Kidney tubule cell (primary cell): Measurements from ENCODE around the gene SIPA1.
A peak's percentile ranks its signal among the peaks of the same experiment; 100 is the strongest.

ENCODE experiments used
- DNase-seq: peaks from one replicate; pipeline ENCODE4 v3.0.0-alpha.2; 2018; ENCODE audit warnings: low spot score

The SIPA1 gene

DNA sequence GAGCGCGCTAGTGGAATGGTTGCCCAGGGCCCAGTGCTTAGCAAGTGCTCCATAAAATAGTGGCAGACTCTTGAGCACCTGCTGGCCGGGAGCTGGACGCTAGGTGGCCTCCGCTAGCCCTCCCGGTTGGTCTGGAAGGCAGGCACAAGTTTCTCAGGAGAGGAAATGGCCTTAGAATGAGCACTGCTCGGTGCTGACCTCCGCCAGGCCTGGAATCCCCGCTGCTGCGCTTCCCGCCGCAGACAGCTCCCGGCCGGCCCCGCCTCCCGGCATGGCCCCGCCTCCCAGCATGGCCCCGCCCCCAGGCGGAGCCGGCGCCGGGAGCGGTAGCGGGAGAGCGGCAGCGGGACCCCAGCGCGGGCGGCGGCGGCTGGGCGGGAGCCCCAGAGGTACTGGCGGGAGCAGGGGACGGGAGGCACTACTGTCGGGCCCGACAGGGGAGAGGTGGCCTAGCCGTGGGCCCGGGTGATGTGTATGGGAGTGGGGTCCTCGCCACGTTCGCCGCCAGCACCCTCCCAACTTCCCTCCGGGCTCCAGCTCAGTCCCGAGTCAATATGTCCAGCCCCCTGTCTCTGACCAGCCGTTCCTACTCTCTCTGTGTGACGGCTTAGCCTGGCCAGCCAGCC is at the start of gene SIPA1:
Gene SIPA1 (plus strand): TSS at position 308 of the 626 bp plus-strand sequence. CDS start 2,821 bp downstream, outside the sequence.
- DNase-seq, result peak; percentile 95

- peak; percentile 60 for DNase-seq
Measured at GRCh38 chr11:65588199-65589054, 49.5 kb upstream of the SIPA1 start.

DNA sequence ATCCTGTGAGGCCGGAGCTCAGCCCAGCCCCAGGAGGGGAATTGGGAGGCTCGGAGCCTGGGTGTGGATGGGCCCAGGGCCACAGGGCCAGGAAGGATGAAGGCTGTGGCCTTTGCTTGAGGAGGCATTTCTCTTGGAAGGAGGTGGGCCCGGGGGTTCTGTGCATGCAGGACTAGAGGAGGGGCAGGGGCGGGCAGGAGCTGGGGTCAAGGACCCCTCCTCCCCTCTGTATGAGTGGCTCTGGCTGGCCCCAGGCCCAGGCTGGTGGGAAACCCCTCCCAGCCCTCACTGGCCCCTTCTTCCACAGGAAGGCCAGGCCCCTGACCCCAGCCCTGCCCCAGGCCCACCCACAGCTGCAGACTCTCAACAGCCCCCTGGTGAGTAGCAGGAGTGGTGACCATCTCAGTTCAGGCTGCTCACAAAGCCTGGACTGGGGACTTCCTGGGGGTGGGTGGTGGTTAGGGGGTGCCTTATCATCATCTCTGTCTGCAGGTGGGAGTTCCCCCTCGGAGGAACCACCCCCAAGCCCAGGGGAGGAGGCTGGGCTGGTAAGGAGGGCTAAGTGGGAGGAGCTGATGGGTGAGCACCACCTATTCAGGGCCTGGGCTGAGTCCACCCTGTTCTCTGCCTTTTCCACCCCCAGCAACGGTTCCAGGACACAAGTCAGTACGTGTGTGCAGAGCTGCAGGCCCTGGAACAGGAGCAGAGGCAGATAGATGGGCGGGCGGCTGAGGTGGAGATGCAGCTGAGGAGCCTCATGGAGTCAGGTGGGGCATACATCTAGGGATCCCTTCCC is 48.3 kb upstream of the SIPA1 start:
- DNase-seq, result no peak

DNA sequence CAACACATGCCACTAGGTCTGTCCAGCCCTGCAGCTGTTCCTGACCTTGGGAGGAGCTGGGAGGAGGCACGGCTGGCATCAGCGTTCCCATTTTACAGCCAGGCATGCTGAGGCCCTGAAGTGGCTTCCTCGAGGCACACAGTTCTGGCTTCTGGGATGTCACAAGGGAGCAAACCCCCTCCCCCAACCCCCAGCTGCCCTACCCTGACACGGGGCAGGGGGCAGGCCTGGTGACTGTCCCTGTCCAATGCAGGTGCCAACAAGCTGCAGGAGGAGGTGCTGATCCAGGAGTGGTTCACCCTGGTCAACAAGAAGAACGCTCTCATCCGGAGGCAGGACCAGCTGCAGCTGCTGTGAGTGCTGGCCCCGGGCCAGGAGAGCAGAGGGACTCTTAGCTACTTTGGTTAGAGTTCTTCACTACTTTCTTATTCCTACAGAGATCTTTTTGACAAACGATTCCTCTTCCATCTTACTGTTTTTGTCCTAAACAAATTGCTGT is 47.6 kb upstream of the SIPA1 start:
- DNase-seq, result no peak

DNA sequence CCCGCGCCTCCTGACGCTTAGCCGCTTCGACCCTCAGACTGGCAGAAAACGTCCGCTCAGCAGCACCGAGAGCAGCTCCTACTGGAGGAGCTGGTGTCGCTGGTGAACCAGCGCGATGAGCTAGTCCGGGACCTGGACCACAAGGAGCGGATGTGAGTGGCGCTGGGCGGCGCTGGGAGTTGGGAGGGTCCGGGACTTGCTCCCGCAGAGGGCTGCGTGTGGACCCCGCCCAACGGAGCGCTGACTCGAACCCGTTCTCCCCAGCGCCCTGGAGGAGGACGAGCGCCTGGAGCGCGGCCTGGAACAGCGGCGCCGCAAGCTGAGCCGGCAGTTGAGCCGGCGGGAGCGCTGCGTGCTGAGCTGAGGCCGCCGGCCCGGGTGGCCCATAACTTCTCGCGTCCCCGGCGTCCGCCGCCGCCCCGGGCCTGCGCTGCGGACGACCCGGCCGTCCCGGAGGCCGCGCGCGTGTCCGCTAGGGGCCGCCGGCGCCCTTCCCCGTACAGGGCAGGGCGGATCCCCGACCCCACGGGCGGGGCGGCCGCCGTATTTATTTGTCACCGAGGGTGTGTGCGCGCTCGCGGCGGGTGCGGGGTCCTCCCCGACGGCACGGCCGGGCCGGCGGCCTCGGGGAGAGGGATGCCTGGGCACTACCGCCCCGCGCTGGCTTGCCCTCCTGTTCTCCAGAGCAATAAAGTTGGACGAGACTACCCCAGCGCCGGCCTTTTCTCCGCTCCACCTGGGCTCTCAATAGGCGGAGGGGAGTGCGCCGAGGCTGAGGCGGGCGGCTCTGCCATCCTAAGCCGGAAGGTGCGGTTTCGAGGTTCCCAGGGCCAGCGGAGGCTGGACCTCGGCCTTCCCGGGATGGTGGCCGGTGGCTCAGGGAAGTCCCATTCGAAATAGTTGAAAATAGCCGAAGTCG is 45.7 kb upstream of the SIPA1 start:
- DNase-seq, result peak; percentile 73

DNA sequence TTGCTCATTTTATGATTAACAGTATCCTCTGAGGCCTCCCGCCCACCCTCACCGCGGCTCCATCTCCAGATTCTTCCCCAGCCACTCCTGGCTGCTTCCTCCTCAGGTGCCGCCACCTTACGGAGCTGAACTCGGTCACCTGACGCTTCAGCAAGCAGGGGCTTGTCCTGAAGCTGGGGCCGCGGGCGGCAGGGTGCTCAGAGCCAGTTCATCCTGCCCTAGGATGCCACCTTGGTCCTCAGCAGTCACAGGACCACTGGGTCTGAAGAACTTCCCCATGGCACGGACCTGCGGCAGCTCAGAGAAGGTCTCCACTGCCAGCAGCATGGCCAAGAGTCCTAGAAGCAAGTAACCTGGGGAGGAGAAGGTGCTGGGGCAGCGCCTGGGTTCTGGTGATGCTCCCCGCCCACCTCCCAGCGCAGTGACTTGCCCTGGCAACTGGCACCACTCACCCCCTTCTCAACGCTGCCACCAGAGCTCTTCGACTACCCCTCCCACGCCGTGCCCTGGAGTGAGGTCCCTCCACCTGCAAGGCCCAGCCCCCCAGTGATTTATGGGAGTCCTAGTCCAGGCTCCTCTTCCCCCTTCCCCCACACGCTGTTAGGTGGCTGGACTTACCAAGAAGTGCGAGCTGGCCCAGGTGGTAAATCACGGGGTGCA is 44.9 kb upstream of the SIPA1 start:
- no peak for DNase-seq

GRCh38 chr11:65593518-65594414 is 44.1 kb upstream of the SIPA1 start:
- DNase-seq, result no peak

GRCh38 chr11:65595131-65595530 is 42.8 kb upstream of the SIPA1 start:
- no peak for DNase-seq

DNA sequence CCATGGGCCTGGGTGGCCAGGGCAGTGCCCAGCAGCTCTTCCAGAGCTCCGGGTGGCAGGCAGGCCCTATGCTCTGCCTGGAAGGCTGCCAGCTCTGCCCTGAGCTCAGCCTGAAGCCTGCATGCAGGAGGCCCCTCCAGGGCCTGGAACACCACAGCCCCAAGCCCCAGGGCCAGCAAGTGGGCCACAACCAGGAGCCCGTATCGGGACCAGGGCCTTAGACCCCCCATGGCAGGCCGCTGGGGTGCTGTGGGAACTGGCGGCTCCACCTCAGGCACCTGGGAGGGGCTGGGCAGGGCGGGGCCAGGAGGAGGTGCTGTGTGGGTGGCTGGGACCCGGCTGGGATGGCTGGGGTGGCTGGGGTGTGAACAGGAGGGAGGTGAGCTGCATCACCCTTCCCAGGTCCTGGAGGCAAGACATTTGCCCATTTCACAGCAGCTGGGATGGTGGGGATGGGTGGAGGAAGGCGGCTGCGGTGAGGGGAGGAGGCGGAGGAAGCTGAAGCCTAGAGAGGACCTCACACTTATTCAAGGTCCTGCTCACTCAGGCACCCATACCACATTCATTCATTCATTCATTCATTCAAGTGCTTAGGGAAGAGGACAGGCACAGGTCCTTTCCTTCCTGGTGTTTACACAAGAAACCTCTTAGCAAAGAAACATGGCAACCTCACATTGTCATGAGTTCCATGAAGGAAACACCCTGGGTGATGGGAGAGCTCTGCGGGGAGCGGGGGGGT is 42.2 kb upstream of the SIPA1 start, which contains the start of gene KCNK7:
Gene KCNK7 (minus strand): TSS at position 258 of the 739 bp plus-strand sequence. CDS start 28 bp downstream, at position 230.
- no peak for DNase-seq

GRCh38 chr11:65596520-65596919 is 41.4 kb upstream of the SIPA1 start:
- DNase-seq, result no peak

DNA sequence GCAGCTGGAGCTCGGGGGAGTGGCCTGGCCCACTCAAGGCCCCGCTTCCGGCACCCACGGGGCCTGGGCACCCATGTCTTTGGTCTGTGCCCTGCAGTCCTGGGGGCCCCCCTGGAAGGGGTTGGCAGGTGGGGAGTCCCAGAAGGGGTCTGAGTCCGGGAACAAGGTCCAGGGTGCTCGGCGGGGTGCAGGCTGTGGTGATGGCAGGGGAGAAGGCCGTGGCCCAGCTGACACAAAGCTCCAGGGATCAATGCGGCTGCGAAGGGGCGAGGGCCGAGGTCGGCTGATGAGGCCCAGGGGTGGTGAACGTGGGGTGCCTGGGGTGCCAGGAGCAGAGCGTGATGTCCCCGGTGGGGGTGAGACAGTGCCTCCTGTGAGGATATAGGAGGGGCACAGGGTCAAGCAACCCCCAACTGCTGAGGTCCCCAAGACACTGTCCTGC is 39.6 kb upstream of the SIPA1 start:
- no peak for DNase-seq

GRCh38 chr11:65599216-65599954 is 38.5 kb upstream of the SIPA1 start:
- no peak for DNase-seq

- DNase-seq, result no peak
Measured at GRCh38 chr11:65599955-65600246, 38.0 kb upstream of the SIPA1 start.

DNA sequence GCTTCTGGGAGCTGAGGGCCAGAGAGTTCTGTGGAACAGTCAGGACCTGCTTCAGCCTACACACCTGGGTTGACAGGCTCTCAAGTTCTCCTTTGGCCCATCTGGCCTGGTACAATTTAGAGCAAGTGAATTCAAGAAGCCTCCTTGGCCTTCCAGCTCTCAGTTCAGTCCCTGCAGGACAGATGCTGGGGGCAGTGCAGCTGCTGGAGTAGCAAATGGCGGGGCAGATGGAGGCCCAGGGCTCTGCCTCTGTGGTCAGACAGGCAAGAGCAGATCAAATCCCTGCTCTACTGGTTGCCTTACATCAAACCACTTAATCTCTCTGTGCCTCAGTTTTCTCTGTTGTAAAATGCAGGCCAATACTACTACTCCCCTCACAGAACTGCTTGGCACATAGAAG is 33.6 kb upstream of the SIPA1 start:
- no peak for DNase-seq

DNA sequence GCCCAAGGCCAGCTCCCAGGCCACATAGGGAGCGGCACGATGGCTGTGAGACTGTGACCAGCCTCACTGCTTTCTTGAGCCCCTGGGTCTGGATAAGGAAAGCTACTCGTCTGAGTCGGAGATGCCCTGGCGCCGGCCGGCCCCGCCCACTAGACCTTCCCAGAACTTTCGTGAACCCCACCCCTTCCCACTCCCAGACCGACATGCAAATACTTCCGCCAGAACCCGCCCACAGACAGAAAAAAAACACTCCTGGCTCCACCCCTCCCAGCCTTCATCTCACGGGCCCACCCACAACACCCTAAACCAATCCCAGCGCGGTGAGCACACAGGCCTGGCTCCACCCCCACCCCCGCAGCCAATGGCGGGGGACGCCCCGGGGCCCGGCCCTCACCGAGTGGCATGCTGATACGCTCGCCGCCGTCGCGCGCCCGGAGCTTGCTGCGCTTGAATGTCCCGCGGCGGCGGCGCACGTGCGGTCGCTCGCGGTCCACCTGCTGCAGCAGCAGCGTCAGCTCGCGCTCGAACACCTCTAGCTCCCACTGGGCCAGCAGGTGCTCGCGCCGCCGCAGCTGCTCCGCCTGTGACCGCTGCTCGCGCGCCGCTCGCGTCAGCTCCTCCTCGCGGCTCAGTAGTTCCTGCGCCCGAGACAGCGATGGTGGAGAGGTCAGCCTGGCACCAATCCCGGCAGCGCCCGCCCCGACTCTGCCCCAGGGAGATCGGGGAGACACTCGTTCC is 30.9 kb upstream of the SIPA1 start:
- peak; percentile 86 for DNase-seq

- DNase-seq, result no peak
Measured at GRCh38 chr11:65607614-65608426, 30.1 kb upstream of the SIPA1 start.

GRCh38 chr11:65609229-65609628 is 28.7 kb upstream of the SIPA1 start:
- no peak for DNase-seq
